GM19240 (cell line): Measurements from ENCODE around the gene KLHL29.

Source experiments
- DNase-seq: peaks from one replicate; pipeline ENCODE4 v3.0.0; 2011; ENCODE audit warnings: low spot score; ENCODE audit not compliant: insufficient read length

The KLHL29 gene

GRCh38 chr2:23509596-23510292 lies 124.8 kb downstream of the KLHL29 start:
- no peak for DNase-seq

GRCh38 chr2:23510471-23510870 lies 125.5 kb downstream of the KLHL29 start:
- no peak for DNase-seq

GRCh38 chr2:23512778-23513177 lies 127.8 kb downstream of the KLHL29 start:
- DNase-seq, result no peak

GRCh38 chr2:23513245-23513871 lies 128.4 kb downstream of the KLHL29 start:
- no peak for DNase-seq

- DNase-seq, result no peak
Observed at GRCh38 chr2:23513872-23514793, 129.2 kb downstream of the KLHL29 start.

- no peak for DNase-seq
Observed at GRCh38 chr2:23516520-23517256, 131.7 kb downstream of the KLHL29 start.

- no peak for DNase-seq
Observed at GRCh38 chr2:23518481-23519333, 133.7 kb downstream of the KLHL29 start.

GRCh38 chr2:23519334-23519651 lies 134.3 kb downstream of the KLHL29 start:
- DNase-seq, result no peak

- DNase-seq, result no peak
Observed at GRCh38 chr2:23520256-23520655, 135.3 kb downstream of the KLHL29 start.

GRCh38 chr2:23521060-23521459 lies 136.1 kb downstream of the KLHL29 start:
- DNase-seq, result no peak

GRCh38 chr2:23522726-23523372 lies 137.9 kb downstream of the KLHL29 start:
- DNase-seq, result no peak

GRCh38 chr2:23523373-23524260 lies 138.6 kb downstream of the KLHL29 start:
- DNase-seq, result no peak

- no peak for DNase-seq
Observed at GRCh38 chr2:23524261-23524706, 139.3 kb downstream of the KLHL29 start.

- DNase-seq, result no peak
Observed at GRCh38 chr2:23525137-23525765, 140.3 kb downstream of the KLHL29 start.

- no peak for DNase-seq
Observed at GRCh38 chr2:23526114-23526513, 141.1 kb downstream of the KLHL29 start.

GRCh38 chr2:23526835-23527790 lies 142.1 kb downstream of the KLHL29 start:
- DNase-seq, result no peak

GRCh38 chr2:23528171-23528570 lies 143.2 kb downstream of the KLHL29 start:
- no peak for DNase-seq
